ENCODE data around the gene INPP4B. TPM values are rescaled to one million over a fixed set of nuclear protein-coding genes. Genes with fewer than 3 reads are reported as not detected.

Gene INPP4B
- total and polyA plus RNA-seq, 2 donors (not counting 1 experiment from before 2014, with no cell fraction given) = 0.03 TPM; not detected in 1

DNA sequence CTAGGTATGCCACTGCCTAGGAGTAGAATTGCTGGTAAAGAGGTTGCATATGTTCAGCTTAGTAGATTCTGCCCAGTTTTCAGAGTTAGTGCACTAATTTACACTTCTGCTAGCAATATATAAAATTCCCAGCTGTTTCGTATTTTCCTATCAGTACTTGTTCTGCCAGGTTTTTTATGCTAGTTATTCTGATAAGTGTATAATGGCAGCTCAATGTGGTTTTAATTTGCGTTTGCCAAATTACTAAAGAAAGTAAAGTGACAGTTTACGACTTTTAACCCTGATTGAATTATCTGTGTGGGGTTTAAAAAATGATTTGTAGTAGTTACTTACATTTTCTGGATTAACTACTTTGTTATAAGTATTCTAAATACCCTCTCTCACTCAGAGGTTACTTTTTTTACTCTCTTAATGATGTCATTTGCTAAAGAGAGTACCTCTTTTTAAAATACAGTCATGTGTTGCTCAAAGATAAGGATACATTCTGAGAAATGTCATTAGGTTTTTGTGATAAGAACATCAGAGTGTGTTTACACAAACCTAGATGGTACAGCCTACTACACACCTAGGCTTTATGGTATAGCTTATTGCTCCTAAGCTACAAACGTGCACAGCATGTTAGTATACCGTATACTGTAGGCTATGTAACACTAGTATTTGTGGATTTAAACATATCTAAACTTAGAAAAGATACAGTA lies 846.5 kb downstream of the INPP4B start:
- no peak overlapping the region for H3K4me2 ChIP-seq (replicated peaks; ENCODE audit: low read depth, low read length, poor library complexity, severe bottlenecking)
- DNase-seq (no peak), ATAC-seq (ENCODE audit: low read depth) (no peak)
- intact Hi-C loops (cut with micrococcal nuclease) = no loop called here
- 100% methylated on average over 1 of the region's 5 CpGs for WGBS (ENCODE audit: insufficient coverage)
- no peaks in the 10 kb centered on the region for H3K27me3 Mint-ChIP-seq
- no peaks in the 10 kb centered on the region for H3K36me3 ChIP-seq (replicated peaks in 1 of 2; ENCODE audit: control extremely low read depth in 1 of 2, control insufficient read depth in 1 of 2, extremely low read depth in 1 of 2, insufficient read depth in 2 of 2, low read length in 1 of 2)
- POLR2A ChIA-PET = no interaction called here
- no peaks in the 10 kb centered on the region for H3K4me1 Mint-ChIP-seq
- no peaks in the 10 kb centered on the region for H3K27me3 ChIP-seq (replicated peaks in 1 of 4; ENCODE audit: control extremely low read depth in 1 of 4, control insufficient read depth in 3 of 4, insufficient read depth in 4 of 4, low read length in 3 of 4)
- no peaks in the 10 kb centered on the region for H3K4me1 ChIP-seq (ENCODE audit: control insufficient read depth in 2 of 2, insufficient read depth in 2 of 2, low read length in 2 of 2)
- no peaks in the 10 kb centered on the region for H3K79me2 ChIP-seq (ENCODE audit: control insufficient read depth, insufficient read depth, low read length)
- peaks cover 0 to under 1% (median 0%) of the 10 kb centered on the region in 3 donors for H3K9me3 ChIP-seq (ENCODE audit: control extremely low read depth in 1 of 3, control insufficient read depth in 2 of 3, insufficient read depth in 1 of 3, low read length in 2 of 3)
- H3K27ac Mint-ChIP-seq = no peak overlapping the region
- no peak overlapping the region for H3K27ac ChIP-seq (ENCODE audit: low read length in 2 of 2)
- CTCF ChIA-PET = no interaction called here
- no peaks in the 10 kb centered on the region for H4K20me1 ChIP-seq (ENCODE audit: control insufficient read depth, insufficient read depth, low read length, poor library complexity, severe bottlenecking)
- TF ChIP-seq EZH2 (IDR thresholded peaks at IDR 0.05; ENCODE audit: borderline replicate concordance, insufficient read depth, low read depth, low read length, poor library complexity, severe bottlenecking) = no peak
- peaks cover 1% of the 10 kb centered on the region for H3K9me3 Mint-ChIP-seq (ENCODE audit: insufficient read depth)
- no peak overlapping the region for H3K9ac ChIP-seq (ENCODE audit: low read length)
- no peak overlapping the region for H3K4me3 ChIP-seq (ENCODE audit: control extremely low read depth in 1 of 5, extremely low read depth in 1 of 5, insufficient read depth in 1 of 5, low read depth in 2 of 5, low read length in 4 of 5)
- H3K4me3 Mint-ChIP-seq = no peak overlapping the region
- no peak overlapping the region for H2AFZ ChIP-seq (ENCODE audit: insufficient read depth, low read depth, low read length, poor library complexity, severe bottlenecking)

DNA sequence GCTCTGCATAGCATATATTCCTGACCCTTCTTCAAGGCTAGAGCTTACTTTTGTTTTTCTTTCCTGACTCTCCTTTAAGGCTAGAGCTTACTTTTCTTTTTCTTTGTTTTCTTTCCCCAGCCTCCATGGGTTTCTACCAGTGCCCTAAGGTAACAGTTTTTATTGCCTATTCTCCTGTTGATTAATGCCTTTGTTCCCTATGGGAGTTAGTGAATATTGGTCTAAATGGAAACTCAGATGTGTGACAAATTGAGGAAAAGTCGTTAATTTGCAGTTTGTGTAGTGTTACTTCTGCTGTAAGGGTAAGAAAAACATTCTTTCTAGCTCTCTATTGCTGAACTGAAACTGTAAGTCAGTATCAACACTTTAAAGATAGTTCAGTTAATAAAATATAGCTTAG lies 851.0 kb downstream of the INPP4B start:
- peaks cover 0 to 5% (median 0%) of the 10 kb centered on the region in 3 donors for H3K9me3 ChIP-seq (ENCODE audit: control extremely low read depth in 1 of 3, control insufficient read depth in 2 of 3, insufficient read depth in 1 of 3, low read length in 2 of 3)
- H3K27me3 ChIP-seq (replicated peaks in 1 of 4; ENCODE audit: control extremely low read depth in 1 of 4, control insufficient read depth in 3 of 4, insufficient read depth in 4 of 4, low read length in 3 of 4) = no peaks in the 10 kb centered on the region
- H3K4me1 Mint-ChIP-seq = no peaks in the 10 kb centered on the region
- no peak overlapping the region for H3K27ac Mint-ChIP-seq
- no peak overlapping the region for H2AFZ ChIP-seq (ENCODE audit: insufficient read depth, low read depth, low read length, poor library complexity, severe bottlenecking)
- no peaks in the 10 kb centered on the region for H3K27me3 Mint-ChIP-seq
- no peak overlapping the region for H3K4me3 Mint-ChIP-seq
- ATAC-seq (ENCODE audit: low read depth) (no peak), DNase-seq (no peak)
- TF ChIP-seq EZH2 (IDR thresholded peaks at IDR 0.05; ENCODE audit: borderline replicate concordance, insufficient read depth, low read depth, low read length, poor library complexity, severe bottlenecking) = no peak
- TF ChIP-seq, protein P1, sequence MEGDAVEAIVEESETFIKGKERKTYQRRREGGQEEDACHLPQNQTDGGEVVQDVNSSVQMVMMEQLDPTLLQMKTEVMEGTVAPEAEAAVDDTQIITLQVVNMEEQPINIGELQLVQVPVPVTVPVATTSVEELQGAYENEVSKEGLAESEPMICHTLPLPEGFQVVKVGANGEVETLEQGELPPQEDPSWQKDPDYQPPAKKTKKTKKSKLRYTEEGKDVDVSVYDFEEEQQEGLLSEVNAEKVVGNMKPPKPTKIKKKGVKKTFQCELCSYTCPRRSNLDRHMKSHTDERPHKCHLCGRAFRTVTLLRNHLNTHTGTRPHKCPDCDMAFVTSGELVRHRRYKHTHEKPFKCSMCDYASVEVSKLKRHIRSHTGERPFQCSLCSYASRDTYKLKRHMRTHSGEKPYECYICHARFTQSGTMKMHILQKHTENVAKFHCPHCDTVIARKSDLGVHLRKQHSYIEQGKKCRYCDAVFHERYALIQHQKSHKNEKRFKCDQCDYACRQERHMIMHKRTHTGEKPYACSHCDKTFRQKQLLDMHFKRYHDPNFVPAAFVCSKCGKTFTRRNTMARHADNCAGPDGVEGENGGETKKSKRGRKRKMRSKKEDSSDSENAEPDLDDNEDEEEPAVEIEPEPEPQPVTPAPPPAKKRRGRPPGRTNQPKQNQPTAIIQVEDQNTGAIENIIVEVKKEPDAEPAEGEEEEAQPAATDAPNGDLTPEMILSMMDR (IDR thresholded peaks at IDR 0.05) = no peak
- CTCF ChIA-PET = no interaction called here
- H3K9me3 Mint-ChIP-seq (ENCODE audit: insufficient read depth) = peaks cover 1% of the 10 kb centered on the region
- H4K20me1 ChIP-seq (ENCODE audit: control insufficient read depth, insufficient read depth, low read length, poor library complexity, severe bottlenecking) = no peaks in the 10 kb centered on the region
- no peak overlapping the region for H3K27ac ChIP-seq (ENCODE audit: low read length in 2 of 2)
- H3K4me2 ChIP-seq (replicated peaks; ENCODE audit: low read depth, low read length, poor library complexity, severe bottlenecking) = no peak overlapping the region
- no peak overlapping the region for H3K4me3 ChIP-seq (ENCODE audit: control extremely low read depth in 1 of 5, extremely low read depth in 1 of 5, insufficient read depth in 1 of 5, low read depth in 2 of 5, low read length in 4 of 5)
- POLR2A ChIA-PET = no interaction called here
- intact Hi-C loops (cut with micrococcal nuclease) = no loop called here
- no peak overlapping the region for H3K9ac ChIP-seq (ENCODE audit: low read length)
- no CpG with 5 or more reads among the region's 1 CpG for WGBS (ENCODE audit: insufficient coverage)
- H3K36me3 ChIP-seq (replicated peaks in 1 of 2; ENCODE audit: control extremely low read depth in 1 of 2, control insufficient read depth in 1 of 2, extremely low read depth in 1 of 2, insufficient read depth in 2 of 2, low read length in 1 of 2) = no peaks in the 10 kb centered on the region
- H3K4me1 ChIP-seq (ENCODE audit: control insufficient read depth in 2 of 2, insufficient read depth in 2 of 2, low read length in 2 of 2) = no peaks in the 10 kb centered on the region
- no peaks in the 10 kb centered on the region for H3K79me2 ChIP-seq (ENCODE audit: control insufficient read depth, insufficient read depth, low read length)

Measured in B cell (primary cell).